OCI-LY1 (cell line): ENCODE measurements around the gene SMU1.

Experiments
- CTCF ChIP-seq: fragments of 200-600 bp; sonication (generic), shearing (Covaris generic); IDR thresholded peaks from 2 replicates; pipeline ENCODE4 v1.5.1; 2017; ENCODE audit warnings: mild to moderate bottlenecking, antibody characterized with exemption, low read length, moderate library complexity, mixed read lengths
- EZH2 ChIP-seq: fragments of 200-600 bp; sonication (generic), shearing (Covaris generic); IDR thresholded peaks from 2 replicates; pipeline ENCODE4 v1.8.0; 2017; ENCODE audit warnings: borderline replicate concordance, mixed run types, mild to moderate bottlenecking, antibody characterized with exemption, low read length, moderate library complexity, mixed read lengths

DNA sequence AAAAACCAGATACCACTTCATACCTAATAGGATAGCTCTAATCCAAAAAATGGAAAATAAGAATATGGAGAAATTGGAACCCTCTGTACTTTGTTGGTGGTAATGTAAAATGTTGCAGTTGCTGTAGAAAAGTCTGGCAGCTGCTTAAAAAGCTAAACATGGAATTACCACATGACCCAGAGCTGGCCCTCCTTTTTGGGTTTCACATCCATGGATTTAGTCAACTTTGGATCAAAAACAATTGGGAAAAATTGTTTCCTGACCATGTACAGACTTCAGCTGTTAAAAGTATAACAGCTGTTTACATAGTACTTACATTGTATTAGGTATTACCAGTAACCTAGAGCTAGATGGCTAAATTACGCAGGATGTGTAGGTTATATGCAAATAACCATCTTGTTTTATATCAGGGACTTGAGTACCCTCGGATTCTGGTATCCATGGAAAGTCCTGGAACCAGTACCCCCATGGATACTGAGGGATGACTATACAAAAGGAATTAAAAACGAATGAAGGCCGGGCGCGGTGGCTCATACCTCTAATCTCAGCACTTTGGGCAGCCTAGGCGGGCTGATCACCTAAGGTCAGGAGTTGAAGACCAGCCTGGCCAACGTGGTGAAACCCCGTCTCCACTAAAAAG is 35.6 kb downstream of the SMU1 start:
- TF ChIP-seq CTCF (no peak), EZH2 (no peak)
